ENCODE data around the gene NEK11.

- TF ChIP-seq EZH2 (IDR thresholded peaks at IDR 0.05; ENCODE audit: borderline replicate concordance, low read length), result no peak
- no peak for TF ChIP-seq CTCF (conservative IDR thresholded peaks at IDR 0.05 in 1 of 2, IDR thresholded peaks at IDR 0.05 in 1 of 2; ENCODE audit: extremely low read depth in 1 of 2, insufficient read depth in 1 of 2, low read depth in 1 of 2, low read length in 2 of 2)
These were observed 41.3 kb downstream of the NEK11 start for GRCh38 chr3:131067983-131068382.
